HUES6 (cell line): ENCODE data around the gene BOC.

Experiments used
- H3K27ac ChIP-seq: 2 replicates; pipeline ENCODE4 v1.7.0; 2013; ENCODE audit warnings: low read depth, mild to moderate bottlenecking, low read length, inconsistent platforms
- H3K27me3 ChIP-seq: 2 replicates; pipeline ENCODE4 v1.6.1; 2013; ENCODE audit warnings: low read length; ENCODE audit not compliant: control insufficient read depth, insufficient read depth
- H3K36me3 ChIP-seq: 2 replicates; pipeline ENCODE4 v1.6.1; 2013; ENCODE audit warnings: low read length; ENCODE audit not compliant: control insufficient read depth, insufficient read depth
- H3K4me1 ChIP-seq: 2 replicates; pipeline ENCODE4 v1.6.1; 2013; ENCODE audit warnings: low read length; ENCODE audit not compliant: control insufficient read depth, insufficient read depth
- H3K4me3 ChIP-seq: 2 replicates; pipeline ENCODE4 v1.5.1; 2013; ENCODE audit warnings: low read depth, low read length
- H3K9ac ChIP-seq: one replicate; pipeline ENCODE4 v1.6.1; 2013; ENCODE audit warnings: mild to moderate bottlenecking, low read length
- H3K9me3 ChIP-seq: 2 replicates; pipeline ENCODE4 v1.6.1; 2013; ENCODE audit warnings: low read depth, low read length; ENCODE audit not compliant: control insufficient read depth, insufficient read depth

Gene BOC

DNA sequence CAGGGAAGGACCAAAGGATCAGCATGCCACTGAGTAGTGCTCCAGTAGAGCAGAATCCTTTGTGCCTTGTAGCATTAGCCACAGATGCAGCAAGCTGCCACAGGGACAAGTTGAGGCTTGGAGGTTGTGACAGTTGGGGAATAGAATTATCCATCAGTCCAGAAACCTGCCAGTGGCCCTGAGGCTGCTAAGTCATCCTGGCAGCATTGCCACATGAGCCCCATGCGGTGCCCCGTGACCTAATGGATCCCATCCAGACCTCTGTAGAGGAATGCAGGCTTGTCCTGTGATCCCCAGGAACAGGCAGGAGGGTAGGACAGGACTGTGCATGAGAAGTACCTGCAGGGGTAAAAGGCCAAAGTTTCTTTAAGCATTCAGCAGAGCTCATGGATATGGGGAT, 51.7 kb downstream of the BOC start:
- Histone ChIP-seq H3K9ac (no peak overlapping the region), H3K4me3 (no peak overlapping the region), H3K27me3 (no peaks in the 10 kb centered on the region), H3K36me3 (no peaks in the 10 kb centered on the region), H3K27ac (no peak overlapping the region), H3K4me1 (peaks cover 19% of the 10 kb centered on the region), H3K9me3 (no peaks in the 10 kb centered on the region)

DNA sequence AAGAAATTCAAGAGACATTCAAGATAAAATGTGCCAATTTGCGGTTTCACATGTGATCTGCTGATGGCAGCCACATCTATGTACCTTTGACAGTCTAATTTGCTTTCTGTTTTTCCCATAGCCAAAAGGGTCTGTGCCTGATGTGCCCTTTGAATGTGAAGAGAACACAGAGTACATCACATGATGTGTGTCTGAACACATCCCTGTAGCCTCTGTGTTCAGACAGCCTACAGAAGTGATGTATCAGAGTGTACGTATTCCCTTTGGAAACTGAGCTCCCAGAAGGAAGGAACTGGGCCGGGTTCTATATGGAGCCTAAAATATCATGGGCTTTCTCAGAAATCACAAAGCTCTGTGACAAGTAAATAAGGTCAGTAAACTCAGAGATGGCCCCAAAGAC, 52.4 kb downstream of the BOC start:
- Histone ChIP-seq H3K27ac (no peak overlapping the region), H3K4me3 (no peak overlapping the region), H3K36me3 (no peaks in the 10 kb centered on the region), H3K27me3 (no peaks in the 10 kb centered on the region), H3K9ac (no peak overlapping the region), H3K9me3 (no peaks in the 10 kb centered on the region), H3K4me1 (peaks cover 22% of the 10 kb centered on the region)

DNA sequence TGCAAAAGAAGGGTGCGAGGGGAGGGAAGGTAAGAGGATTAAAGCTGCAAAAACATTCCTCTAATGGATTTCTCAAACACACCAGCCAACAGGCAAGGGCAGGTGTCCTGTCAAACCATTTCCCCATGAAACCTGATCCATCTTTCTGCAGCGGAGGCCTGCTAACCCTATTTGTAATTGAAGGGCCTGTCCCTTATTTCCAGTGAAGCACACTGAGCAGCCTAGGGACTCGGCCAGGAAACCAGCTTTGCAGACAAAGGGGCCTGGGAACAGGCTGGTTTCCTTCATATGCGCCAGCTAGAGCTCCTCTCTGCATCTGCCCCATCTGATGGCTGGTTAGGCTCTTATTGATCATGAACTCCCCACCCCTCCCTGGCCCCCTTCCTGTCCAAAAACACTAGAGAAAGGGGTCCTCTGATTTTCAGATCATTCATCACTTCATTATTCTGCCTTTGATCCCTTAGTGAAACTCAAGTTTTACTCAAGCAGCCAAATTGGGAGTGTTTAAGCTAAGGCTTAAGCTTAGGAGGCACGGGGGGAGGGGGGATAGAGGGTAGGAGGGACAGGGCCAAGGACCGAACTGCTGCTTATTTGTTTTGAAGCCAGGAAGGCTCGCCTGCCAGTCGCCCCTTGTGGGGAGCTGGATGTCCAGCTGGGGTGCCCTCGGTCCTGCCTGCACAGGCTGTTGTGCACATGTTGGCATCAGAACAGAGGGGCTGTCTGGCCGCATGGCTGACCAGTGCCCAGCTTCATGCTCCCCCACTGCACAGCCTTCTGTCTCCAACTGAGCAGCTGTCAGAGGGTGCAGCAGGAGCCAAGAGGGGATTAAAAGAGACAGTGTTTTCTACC, 53.1 kb downstream of the BOC start:
- no peak overlapping the region for H3K4me3 ChIP-seq
- H3K9ac ChIP-seq: no peak overlapping the region
- H3K36me3 ChIP-seq: no peaks in the 10 kb centered on the region
- peaks cover 27% of the 10 kb centered on the region for H3K4me1 ChIP-seq
- no peak overlapping the region for H3K27ac ChIP-seq
- H3K27me3 ChIP-seq: no peaks in the 10 kb centered on the region
- no peaks in the 10 kb centered on the region for H3K9me3 ChIP-seq

DNA sequence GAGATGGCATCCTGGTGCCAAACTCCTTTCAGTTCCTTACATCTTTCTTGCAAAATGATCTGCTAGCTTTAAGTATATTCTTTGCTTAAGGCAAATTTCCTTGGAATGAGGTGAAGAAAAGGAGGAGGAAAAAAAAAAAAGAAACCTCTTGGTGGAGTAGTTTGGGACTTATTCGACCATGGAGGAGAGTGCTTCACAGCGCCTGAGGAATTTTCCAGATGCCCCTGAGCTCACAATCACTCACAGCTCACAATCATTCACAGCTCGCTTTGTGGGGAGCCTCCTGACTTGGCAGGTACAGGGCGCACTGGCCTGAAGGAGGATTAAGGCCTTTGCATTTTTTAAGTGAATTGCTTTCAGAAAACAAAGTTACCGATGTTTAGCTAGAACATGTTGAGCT, 53.9 kb downstream of the BOC start:
- Histone ChIP-seq H3K4me1 (peaks cover 27% of the 10 kb centered on the region), H3K27me3 (no peaks in the 10 kb centered on the region), H3K9ac (no peak overlapping the region), H3K36me3 (no peaks in the 10 kb centered on the region), H3K4me3 (no peak overlapping the region), H3K9me3 (no peaks in the 10 kb centered on the region), H3K27ac (no peak overlapping the region)

- H3K9me3 ChIP-seq: no peaks in the 10 kb centered on the region
- H3K4me1 ChIP-seq: peaks cover 27% of the 10 kb centered on the region
- H3K27ac ChIP-seq: no peak overlapping the region
- H3K9ac ChIP-seq: no peak overlapping the region
- 0 out of 2 replicates have a peak, but pooled peaks cover 2% of the 10 kb centered on the region for H3K36me3 ChIP-seq
- H3K4me3 ChIP-seq: no peak overlapping the region
- H3K27me3 ChIP-seq: no peaks in the 10 kb centered on the region
Observed at GRCh38 chr3:113266738-113267137, 55.4 kb downstream of the BOC start.

DNA sequence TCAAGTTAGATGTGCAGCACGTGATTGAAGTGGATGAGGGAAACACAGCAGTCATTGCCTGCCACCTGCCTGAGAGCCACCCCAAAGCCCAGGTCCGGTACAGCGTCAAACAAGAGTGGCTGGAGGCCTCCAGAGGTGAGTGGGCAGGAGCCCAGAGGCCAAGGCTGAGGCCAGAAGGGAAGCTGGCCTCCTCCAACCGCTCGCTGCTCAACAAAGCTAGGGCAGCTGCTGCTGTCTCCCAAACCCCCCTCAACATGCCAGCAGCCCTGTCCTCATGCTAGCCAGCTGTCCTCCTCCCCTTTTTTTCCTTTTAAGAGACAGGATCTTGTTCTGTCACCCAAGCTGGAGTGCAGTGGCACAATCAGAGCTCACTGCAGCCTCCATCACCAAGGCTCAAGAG, 57.0 kb downstream of the BOC start:
- no peak overlapping the region for H3K9ac ChIP-seq
- no peak overlapping the region for H3K4me3 ChIP-seq
- no peaks in the 10 kb centered on the region for H3K27me3 ChIP-seq
- H3K36me3 ChIP-seq: peaks cover 4% of the 10 kb centered on the region; the same call in 1 of the 2 replicates
- H3K27ac ChIP-seq: no peak overlapping the region
- peaks cover 27% of the 10 kb centered on the region for H3K4me1 ChIP-seq
- no peaks in the 10 kb centered on the region for H3K9me3 ChIP-seq

- Histone ChIP-seq H3K4me3 (no peak overlapping the region), H3K36me3 (peaks cover 4% of the 10 kb centered on the region; the same call in 1 of the 2 replicates), H3K9me3 (no peaks in the 10 kb centered on the region), H3K4me1 (peaks cover 23% of the 10 kb centered on the region), H3K27ac (no peak overlapping the region), H3K9ac (no peak overlapping the region), H3K27me3 (no peaks in the 10 kb centered on the region)
Observed at GRCh38 chr3:113268942-113269341, 57.6 kb downstream of the BOC start.

DNA sequence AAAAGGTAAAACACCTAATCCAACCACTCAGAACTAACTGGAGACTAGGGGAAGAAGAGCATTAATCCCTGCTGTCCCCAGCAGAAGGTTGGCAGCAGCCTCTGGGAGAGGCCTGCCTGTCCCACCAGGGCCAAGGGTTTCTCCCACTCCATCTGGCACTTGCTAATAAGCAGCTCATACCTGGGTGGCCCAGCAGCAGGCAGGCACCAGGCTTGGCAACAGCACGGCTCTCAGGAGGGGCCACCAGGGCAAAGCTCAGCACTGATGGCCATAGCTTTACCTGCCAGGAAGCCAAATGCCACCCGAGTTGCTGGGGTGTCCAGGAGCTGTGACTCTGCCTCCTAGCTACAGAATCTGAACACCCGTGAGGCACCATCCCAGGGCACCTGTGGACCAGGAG, 58.3 kb downstream of the BOC start:
- Histone ChIP-seq H3K9me3 (no peaks in the 10 kb centered on the region), H3K4me3 (no peak overlapping the region), H3K27ac (no peak overlapping the region), H3K9ac (no peak overlapping the region), H3K4me1 (peaks cover 18% of the 10 kb centered on the region), H3K27me3 (no peaks in the 10 kb centered on the region), H3K36me3 (peaks cover 4% of the 10 kb centered on the region; the same call in 1 of the 2 replicates)

GRCh38 chr3:113270068-113270467, 58.7 kb downstream of the BOC start:
- Histone ChIP-seq H3K27me3 (no peaks in the 10 kb centered on the region), H3K36me3 (peaks cover 4% of the 10 kb centered on the region; the same call in 1 of the 2 replicates), H3K9me3 (no peaks in the 10 kb centered on the region), H3K4me3 (no peak overlapping the region), H3K27ac (no peak overlapping the region), H3K9ac (no peak overlapping the region), H3K4me1 (peaks cover 13% of the 10 kb centered on the region)

DNA sequence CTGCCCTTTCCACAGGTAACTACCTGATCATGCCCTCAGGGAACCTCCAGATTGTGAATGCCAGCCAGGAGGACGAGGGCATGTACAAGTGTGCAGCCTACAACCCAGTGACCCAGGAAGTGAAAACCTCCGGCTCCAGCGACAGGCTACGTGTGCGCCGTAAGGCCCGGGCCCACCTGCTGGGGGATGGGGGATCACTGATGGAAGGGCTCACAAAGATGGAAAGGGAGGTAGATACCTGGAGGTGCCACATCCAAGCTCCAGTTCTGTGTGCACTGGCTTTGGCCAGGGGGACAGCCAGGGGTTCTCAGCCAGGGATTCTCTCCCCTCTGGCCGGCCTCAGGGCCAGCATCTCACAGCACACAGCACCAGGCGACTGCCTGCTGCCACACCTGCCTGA, 59.4 kb downstream of the BOC start:
- Histone ChIP-seq H3K36me3 (peaks cover 4% of the 10 kb centered on the region; the same call in 1 of the 2 replicates), H3K4me3 (no peak overlapping the region), H3K27me3 (no peaks in the 10 kb centered on the region), H3K9me3 (no peaks in the 10 kb centered on the region), H3K27ac (no peak overlapping the region), H3K9ac (no peak overlapping the region), H3K4me1 (peaks cover 10% of the 10 kb centered on the region)

- Histone ChIP-seq H3K27ac (no peak overlapping the region), H3K9ac (no peak overlapping the region), H3K36me3 (peaks cover 4% of the 10 kb centered on the region; the same call in 1 of the 2 replicates), H3K4me3 (no peak overlapping the region), H3K9me3 (no peaks in the 10 kb centered on the region), H3K27me3 (no peaks in the 10 kb centered on the region), H3K4me1 (peaks cover 14% of the 10 kb centered on the region)
Observed at GRCh38 chr3:113271189-113271588, 59.8 kb downstream of the BOC start.
